HepG2 (cell line): ENCODE measurements around the gene SART1. TPM values are rescaled to one million over a fixed set of nuclear protein-coding genes. Genes with fewer than 3 reads are reported as not detected.

Experiments
- BCL3 ChIP-seq: sonication (generic); formaldehyde crosslinking; IDR thresholded peaks from 2 replicates; pipeline ENCODE4 v1.5.1; 2020; ENCODE audit warnings: mild to moderate bottlenecking, missing genetic modification reagents, moderate library complexity
- CBX1 ChIP-seq: IDR thresholded peaks from one replicate; pipeline ENCODE4 v1.6.1; 2016; ENCODE audit warnings: antibody characterized with exemption, low read depth
- CBX5 ChIP-seq: sonication (generic); formaldehyde crosslinking; IDR thresholded peaks from 2 replicates; pipeline ENCODE4 v1.4.0; 2020; ENCODE audit warnings: missing genetic modification reagents, borderline replicate concordance
- CENPX ChIP-seq: sonication (generic); formaldehyde crosslinking; IDR thresholded peaks from 2 replicates; pipeline ENCODE4 v1.9.0; 2021; ENCODE audit warnings: mild to moderate bottlenecking, missing genetic modification reagents, moderate library complexity
- E2F5 ChIP-seq: sonication (generic); formaldehyde crosslinking; conservative IDR thresholded peaks from 2 replicates; pipeline ENCODE4 v1.4.0; 2020; ENCODE audit warnings: missing genetic modification reagents
- GMEB1 ChIP-seq: sonication (generic); formaldehyde crosslinking; IDR thresholded peaks from 2 replicates; pipeline ENCODE4 v1.5.1; 2020; ENCODE audit warnings: missing genetic modification reagents, mild to moderate bottlenecking, borderline replicate concordance
- GTF2F1 ChIP-seq: fragments of 150-350 bp; IDR thresholded peaks from 2 replicates; pipeline ENCODE4 v1.6.1; 2014; ENCODE audit warnings: low read length
- HNRNPL ChIP-seq: fragments of 200-400 bp; formaldehyde crosslinking; IDR thresholded peaks from 2 replicates; pipeline ENCODE4 v1.6.1; 2017; ENCODE audit warnings: mild to moderate bottlenecking, low read depth, low read length
- HOXA7 ChIP-seq: sonication (generic); formaldehyde crosslinking; IDR thresholded peaks from 2 replicates; pipeline ENCODE4 v1.8.1; 2022; ENCODE audit warnings: mild to moderate bottlenecking, missing genetic modification reagents, moderate library complexity
- KDM2A ChIP-seq: sonication (generic); formaldehyde crosslinking; IDR thresholded peaks from 2 replicates; pipeline ENCODE4 v1.4.0; 2020; ENCODE audit warnings: low read depth, missing genetic modification reagents, borderline replicate concordance
- KLF13 ChIP-seq: sonication (generic); formaldehyde crosslinking; IDR thresholded peaks from 2 replicates; pipeline ENCODE4 v1.4.0; 2020; ENCODE audit warnings: mild to moderate bottlenecking, missing genetic modification reagents
- KLF15 ChIP-seq: sonication (generic); formaldehyde crosslinking; IDR thresholded peaks from 2 replicates; pipeline ENCODE4 v1.8.1; 2023; ENCODE audit warnings: borderline replicate concordance, mild to moderate bottlenecking, inconsistent platforms, missing genetic modification reagents, mixed read lengths
- LRRFIP1 ChIP-seq: sonication (generic); formaldehyde crosslinking; conservative IDR thresholded peaks from 2 replicates; pipeline ENCODE4 v1.4.0; 2020; ENCODE audit warnings: missing genetic modification reagents
- MXD4 ChIP-seq: IDR thresholded peaks from 2 replicates; pipeline ENCODE4 v1.6.1; 2016; ENCODE audit warnings: mild to moderate bottlenecking, missing biosample characterization, missing genetic modification reagents
- PRMT3 ChIP-seq: sonication (generic); formaldehyde crosslinking; IDR thresholded peaks from 2 replicates; pipeline ENCODE4 v1.8.1; 2022; ENCODE audit warnings: low read depth, mild to moderate bottlenecking, moderate library complexity, missing genetic modification reagents, borderline replicate concordance
- SMAD1 ChIP-seq: sonication (generic); formaldehyde crosslinking; IDR thresholded peaks from 2 replicates; pipeline ENCODE4 v1.4.0; 2020; ENCODE audit warnings: missing genetic modification reagents, low read depth, mild to moderate bottlenecking, borderline replicate concordance
- TOE1 ChIP-seq: sonication (generic); formaldehyde crosslinking; IDR thresholded peaks from 2 replicates; pipeline ENCODE4 v1.4.0; 2020; ENCODE audit warnings: mild to moderate bottlenecking, missing genetic modification reagents
- ZBTB42 ChIP-seq: sonication (generic); formaldehyde crosslinking; IDR thresholded peaks from 2 replicates; pipeline ENCODE4 v1.5.0; 2020; ENCODE audit warnings: mild to moderate bottlenecking, missing genetic modification reagents
- ZNF232 ChIP-seq: sonication (generic); formaldehyde crosslinking; IDR thresholded peaks from 2 replicates; pipeline ENCODE4 v1.4.0; 2020; ENCODE audit warnings: missing genetic modification reagents, borderline replicate concordance
- ZNF256 ChIP-seq: sonication (generic); formaldehyde crosslinking; conservative IDR thresholded peaks from 2 replicates; pipeline ENCODE4 v1.4.0; 2020; ENCODE audit warnings: missing genetic modification reagents
- ZNF660 ChIP-seq: sonication (generic); formaldehyde crosslinking; IDR thresholded peaks from 2 replicates; pipeline ENCODE4 v1.5.1; 2020; ENCODE audit warnings: mild to moderate bottlenecking, low read depth, missing genetic modification reagents, borderline replicate concordance
- ZNF83 ChIP-seq: sonication (generic); formaldehyde crosslinking; IDR thresholded peaks from 2 replicates; pipeline ENCODE4 v1.4.0; 2020; ENCODE audit warnings: missing genetic modification reagents, mild to moderate bottlenecking, borderline replicate concordance
- ZNF883 ChIP-seq: sonication (generic); formaldehyde crosslinking; IDR thresholded peaks from 2 replicates; pipeline ENCODE4 v1.5.1; 2020; ENCODE audit warnings: mild to moderate bottlenecking, missing genetic modification reagents; ENCODE audit errors: not compliant biosample characterization
- polyA plus RNA-seq, 8 experiments: library from polyadenylated mRNA; depleted of rRNA in 3 of 8; stranded (reverse) in 7 of 8; unstranded in 1 of 8; fragments of >200 nt; fragmentation: Illumina TruSeq in 4 of 8; extraction: Trizol in 4 of 8; gene quantifications; 2 replicates each; pipeline versions ENCODE4 v1.2.1 to v1.2.3, GENCODE V29; 2011 to 2016; ENCODE audit warnings: low read depth in 4 of 8, missing spikeins in 1 of 8, mixed read lengths in 1 of 8; ENCODE audit not compliant: insufficient read depth in 1 of 8
- total RNA-seq, 5 experiments: library from RNA; depleted of rRNA; stranded (reverse); fragments of >200 nt; fragmentation: Illumina TruSeq; extraction: Trizol; gene quantifications; 2 replicates each; pipeline ENCODE4 v1.2.3, GENCODE V29; 2016; ENCODE audit warnings: low read depth in 1 of 5

SART1 gene
- total and polyA plus RNA-seq, 2 of the 13 experiments (the other 11 are each of a cell fraction or from before 2014, with no cell fraction given) = 11.3 to 22.5 TPM

- TF ChIP-seq GMEB1 (CRISPR knock-in tag) (peak; percentile 90), ZBTB42 (CRISPR knock-in tag) (no peak), E2F5 (CRISPR knock-in tag) (no peak), MXD4 (CRISPR knock-in tag) (peak; percentile 61; the same call in 1 of the 2 replicates), ZNF83 (no peak), CBX1 (peak; percentile 74), KLF13 (CRISPR knock-in tag) (0 out of 2 replicates have a peak, but pooled peaks have one; percentile 48), PRMT3 (CRISPR knock-in tag) (no peak), KLF15 (CRISPR knock-in tag) (no peak), ZNF883 (CRISPR knock-in tag) (peak; percentile 48), TOE1 (CRISPR knock-in tag) (no peak), LRRFIP1 (CRISPR knock-in tag) (no peak; the same call in 1 of the 2 replicates), HOXA7 (CRISPR knock-in tag) (no peak), ZNF232 (CRISPR knock-in tag) (0 out of 2 replicates have a peak, but pooled peaks have one; percentile 31), GTF2F1 (no peak), CBX5 (peak; percentile 87; the same call in 1 of the 2 replicates), ZNF660 (CRISPR knock-in tag) (no peak), BCL3 (peak; percentile 41), SMAD1 (no peak; the same call in 1 of the 2 replicates), KDM2A (CRISPR knock-in tag) (peak; percentile 91), CENPX (no peak), HNRNPL (no peak), ZNF256 (CRISPR knock-in tag) (peak; percentile 72)
These were observed 40.6 kb downstream of the SART1 start, which contains the start of the genes BANF1 and EIF1AD (continued) for GRCh38 chr11:66001942-66002647.
